SK-N-SH (cell line): Measurements from ENCODE around the gene FERMT1.

Source experiments
- EZH2phosphoT487 ChIP-seq: fragments of 200-600 bp; sonication (generic); IDR thresholded peaks from 2 replicates; pipeline ENCODE4 v1.6.1; 2017; ENCODE audit warnings: low read depth, mixed run types, mild to moderate bottlenecking, antibody characterized with exemption, moderate library complexity, borderline replicate concordance
- POLR2AphosphoS5 ChIP-seq: IDR thresholded peaks from 2 replicates; pipeline ENCODE4 v1.6.1; 2012; ENCODE audit warnings: low read depth, low read length
- TAF1 ChIP-seq: IDR thresholded peaks from 2 replicates; pipeline ENCODE4 v1.6.1; 2012; ENCODE audit warnings: low read depth, mild to moderate bottlenecking, low read length, moderate library complexity, borderline replicate concordance
- TF ChIP-seq, protein P1 (sequence below): fragments of 200-600 bp; sonication (generic); IDR thresholded peaks from 2 replicates; pipeline ENCODE4 v1.6.1; 2017; ENCODE audit warnings: antibody characterized with exemption, mild to moderate bottlenecking, moderate library complexity

DNA sequence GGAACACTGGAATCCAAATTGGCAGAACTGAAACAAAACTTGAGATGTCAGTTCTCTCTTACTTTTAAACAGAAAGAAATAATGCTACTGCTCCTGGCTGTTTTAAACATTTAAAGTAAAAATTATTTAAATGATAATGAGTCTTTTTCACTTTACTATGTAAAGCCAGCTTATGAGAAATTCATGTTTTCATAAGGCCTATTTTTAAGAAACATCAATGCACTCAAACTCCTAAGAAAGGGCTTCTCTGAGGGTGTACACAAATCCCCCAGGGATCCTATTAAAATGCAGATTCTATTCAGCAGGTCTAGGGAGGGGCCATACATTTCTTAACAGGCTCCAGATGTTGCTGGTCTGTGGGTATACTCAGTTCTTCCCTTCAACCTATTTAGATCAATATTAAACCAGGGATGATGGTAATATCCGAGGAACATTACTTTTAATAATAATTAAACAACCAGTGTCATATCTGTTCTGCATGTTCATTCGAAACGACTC lies 2.3 kb downstream of the FERMT1 start:
- TF ChIP-seq, protein P1, sequence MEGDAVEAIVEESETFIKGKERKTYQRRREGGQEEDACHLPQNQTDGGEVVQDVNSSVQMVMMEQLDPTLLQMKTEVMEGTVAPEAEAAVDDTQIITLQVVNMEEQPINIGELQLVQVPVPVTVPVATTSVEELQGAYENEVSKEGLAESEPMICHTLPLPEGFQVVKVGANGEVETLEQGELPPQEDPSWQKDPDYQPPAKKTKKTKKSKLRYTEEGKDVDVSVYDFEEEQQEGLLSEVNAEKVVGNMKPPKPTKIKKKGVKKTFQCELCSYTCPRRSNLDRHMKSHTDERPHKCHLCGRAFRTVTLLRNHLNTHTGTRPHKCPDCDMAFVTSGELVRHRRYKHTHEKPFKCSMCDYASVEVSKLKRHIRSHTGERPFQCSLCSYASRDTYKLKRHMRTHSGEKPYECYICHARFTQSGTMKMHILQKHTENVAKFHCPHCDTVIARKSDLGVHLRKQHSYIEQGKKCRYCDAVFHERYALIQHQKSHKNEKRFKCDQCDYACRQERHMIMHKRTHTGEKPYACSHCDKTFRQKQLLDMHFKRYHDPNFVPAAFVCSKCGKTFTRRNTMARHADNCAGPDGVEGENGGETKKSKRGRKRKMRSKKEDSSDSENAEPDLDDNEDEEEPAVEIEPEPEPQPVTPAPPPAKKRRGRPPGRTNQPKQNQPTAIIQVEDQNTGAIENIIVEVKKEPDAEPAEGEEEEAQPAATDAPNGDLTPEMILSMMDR = no peak
- TF ChIP-seq EZH2phosphoT487 (no peak), POLR2AphosphoS5 (no peak), TAF1 (no peak)
